CD14-positive monocyte (primary cell): ENCODE data around the gene CCDC12. TPM values are rescaled to one million over a fixed set of nuclear protein-coding genes. Genes with fewer than 3 reads are reported as not detected.

Source experiments
- DNase-seq, 3 donors: peaks; one replicate each; pipeline ENCODE4 v3.0.0-alpha.2; 2011 to 2022
- H2AFZ ChIP-seq: 2 replicates; pipeline ENCODE4 v1.6.0; 2012; ENCODE audit warnings: mild to moderate bottlenecking, low read depth, low read length, inconsistent platforms; ENCODE audit not compliant: insufficient read depth, poor library complexity, severe bottlenecking
- H3K27ac ChIP-seq, 2 donors: 1 replicate in 1 of 2; 2 replicates in 1 of 2; pipeline ENCODE4 v1.5.1; 2012 to 2013; ENCODE audit warnings: low read length in 2 of 2, control low read depth in 1 of 2, inconsistent platforms in 1 of 2, low read depth in 1 of 2, mild to moderate bottlenecking in 1 of 2
- H3K27me3 ChIP-seq, 2 donors: one replicate each; pipeline versions ENCODE4 v1.6.0 to v1.6.1; 2011 to 2013; ENCODE audit warnings: low read length in 2 of 2; ENCODE audit not compliant: control insufficient read depth in 2 of 2, insufficient read depth in 2 of 2
- H3K36me3 ChIP-seq, 2 donors: replicated peaks in 1 of 2; 1 replicate in 1 of 2; 2 replicates in 1 of 2; pipeline versions ENCODE4 v1.5.1 to v1.6.1; 2012 to 2013; ENCODE audit warnings: low read length in 2 of 2, control low read depth in 1 of 2, inconsistent platforms in 1 of 2, mild to moderate bottlenecking in 1 of 2; ENCODE audit not compliant: insufficient read depth in 2 of 2, control insufficient read depth in 1 of 2
- H3K4me1 ChIP-seq, 2 donors: 1 replicate in 1 of 2; 2 replicates in 1 of 2; pipeline versions ENCODE4 v1.5.1 to v1.6.1; 2012 to 2013; ENCODE audit warnings: low read length in 2 of 2, control low read depth in 1 of 2, inconsistent platforms in 1 of 2, mild to moderate bottlenecking in 1 of 2, moderate library complexity in 1 of 2; ENCODE audit not compliant: insufficient read depth in 2 of 2, control insufficient read depth in 1 of 2
- H3K4me2 ChIP-seq: replicated peaks from 2 replicates; pipeline ENCODE3; 2012; ENCODE audit warnings: low read length, moderate library complexity, mild to moderate bottlenecking; ENCODE audit not compliant: poor library complexity, severe bottlenecking; ENCODE audit errors: extremely low read depth
- H3K4me3 ChIP-seq, 3 experiments: fragments of 200-600 bp in 1 of 3; sonication (generic) in 1 of 3; replicated peaks in 1 of 3; 1 replicate in 2 of 3; 2 replicates in 1 of 3; pipeline ENCODE4 v1.5.1; 2011 to 2013; ENCODE audit warnings: low read length in 3 of 3, mild to moderate bottlenecking in 3 of 3, control low read depth in 2 of 3, low read depth in 2 of 3, inconsistent platforms in 1 of 3, moderate library complexity in 1 of 3
- H3K79me2 ChIP-seq: 2 replicates; pipeline ENCODE4 v1.6.0; 2012; ENCODE audit warnings: mild to moderate bottlenecking, control low read depth, inconsistent platforms, low read length, moderate library complexity; ENCODE audit not compliant: insufficient read depth
- H3K9ac ChIP-seq: 2 replicates; pipeline ENCODE4 v1.6.0; 2017; ENCODE audit warnings: low read length, mild to moderate bottlenecking; ENCODE audit not compliant: insufficient read depth, poor library complexity, severe bottlenecking
- H3K9me3 ChIP-seq, 2 donors: replicated peaks in 1 of 2; 1 replicate in 1 of 2; 2 replicates in 1 of 2; pipeline versions ENCODE4 v1.5.1 to v1.6.1; 2012 to 2013; ENCODE audit warnings: low read length in 2 of 2, control low read depth in 1 of 2; ENCODE audit not compliant: control insufficient read depth in 1 of 2, insufficient read depth in 1 of 2
- H4K20me1 ChIP-seq: 2 replicates; pipeline ENCODE4 v1.6.0; 2012; ENCODE audit warnings: mild to moderate bottlenecking, low read length, control low read depth, moderate library complexity; ENCODE audit not compliant: insufficient read depth
- H3K27ac Mint-ChIP-seq, 7 donors: one replicate each; pipeline ENCODE4 v1.8.0; 2020; ENCODE audit warnings: mild to moderate bottlenecking in 7 of 7, mixed read lengths in 7 of 7, moderate library complexity in 6 of 7, inconsistent platforms in 2 of 7
- H3K27me3 Mint-ChIP-seq, 3 donors: one replicate each; pipeline ENCODE4 v1.8.0; 2021 to 2022; ENCODE audit warnings: low read depth in 3 of 3, mild to moderate bottlenecking in 3 of 3, mixed read lengths in 3 of 3, moderate library complexity in 3 of 3, inconsistent platforms in 1 of 3
- H3K36me3 Mint-ChIP-seq, 2 donors: one replicate each; pipeline ENCODE4 v1.8.0; 2020; ENCODE audit warnings: mixed read lengths in 2 of 2, inconsistent platforms in 1 of 2, mild to moderate bottlenecking in 1 of 2
- H3K4me1 Mint-ChIP-seq: one replicate; pipeline ENCODE4 v1.8.0; 2020; ENCODE audit warnings: mild to moderate bottlenecking, mixed read lengths
- H3K4me3 Mint-ChIP-seq, 2 donors: one replicate each; pipeline ENCODE4 v1.8.0; 2020; ENCODE audit warnings: mild to moderate bottlenecking in 2 of 2, mixed read lengths in 2 of 2, moderate library complexity in 1 of 2
- H3K9me3 Mint-ChIP-seq, 7 donors: one replicate each; pipeline ENCODE4 v1.8.0; 2020 to 2022; ENCODE audit warnings: mixed read lengths in 7 of 7, mild to moderate bottlenecking in 6 of 7, moderate library complexity in 6 of 7, inconsistent platforms in 2 of 7
- WGBS: methylation state at CpG from one replicate; pipeline ENCODE4 v1.1.5; 2013; ENCODE audit warnings: missing lambda C conversion rate; ENCODE audit not compliant: insufficient coverage; 5-methylcytosine and 5-hydroxymethylcytosine counted together
- intact Hi-C, 2 donors: fragments of 100-400 bp; cut with micrococcal nuclease; formaldehyde crosslinking; loops; one replicate each; pipeline versions ENCODE4 v1.15.0 to v1.15.1; 2023
- polyA plus RNA-seq, 3 donors: library from polyadenylated mRNA; depleted of rRNA in 1 of 3; unstranded in 2 of 3; stranded (reverse) in 1 of 3; fragments of 300-500 nt in 2 of 3; fragments of >200 nt in 1 of 3; fragmentation: Illumina TruSeq in 2 of 3; gene quantifications; 1 replicate in 2 of 3; 2 replicates in 1 of 3; pipeline ENCODE4 v1.2.3, GENCODE V29; 2012 to 2021
- TF ChIP-seq, protein P1 (sequence below): fragments of 200-600 bp; IDR thresholded peaks from one replicate; pipeline ENCODE4 v1.8.0; 2022; ENCODE audit warnings: antibody characterized with exemption, mild to moderate bottlenecking

CCDC12 gene
- polyA plus RNA-seq, 3 donors = 50.1 to 70.7 (median 55.8) TPM

DNA sequence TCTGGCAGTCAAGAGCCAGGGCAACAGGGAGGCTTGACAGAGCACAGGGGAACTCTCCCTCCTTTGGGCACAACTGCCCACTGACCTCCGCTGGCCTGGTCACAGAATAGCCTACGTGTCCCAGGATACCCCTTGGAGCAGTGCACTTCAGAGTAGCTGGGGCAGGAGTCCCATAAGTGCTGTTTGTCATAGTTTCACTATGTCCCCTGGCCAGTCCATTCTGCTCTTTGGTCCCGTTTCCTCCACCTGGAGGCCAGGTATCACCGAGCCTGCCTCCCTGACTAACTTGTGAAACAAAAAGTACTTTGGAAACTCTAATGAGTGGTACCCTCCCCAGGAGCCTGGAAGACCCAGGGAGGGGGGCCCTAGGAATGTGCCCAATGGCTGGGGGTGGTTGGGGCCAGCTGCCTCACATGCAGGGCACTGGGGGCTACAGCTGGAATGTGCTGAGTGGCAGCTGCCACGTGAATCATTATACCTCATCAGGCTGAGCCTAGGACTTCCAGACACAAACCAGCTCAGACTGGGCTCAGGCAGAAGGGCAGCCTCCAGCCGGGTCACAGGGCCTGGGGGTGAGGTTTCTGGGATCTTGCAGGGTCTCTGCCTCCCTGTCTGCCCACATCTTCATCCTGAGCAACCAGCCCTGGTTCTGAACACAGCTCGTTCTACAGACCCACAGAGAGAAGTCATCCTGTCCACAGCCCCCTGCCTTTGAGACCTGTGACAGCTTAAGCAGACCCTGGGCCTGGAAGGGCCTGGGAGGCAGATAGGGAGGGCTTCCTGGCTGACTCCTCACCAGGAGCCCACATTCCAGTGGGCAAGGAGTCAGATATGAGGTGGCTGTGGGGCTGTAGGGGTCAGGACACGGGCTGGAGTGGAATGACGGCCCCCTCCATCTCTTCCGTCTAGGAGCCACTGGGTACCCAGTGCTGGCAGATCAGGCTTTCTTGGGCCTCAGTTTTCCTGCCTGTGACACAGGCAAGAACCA, 99.9 kb downstream of the CCDC12 start:
- H3K4me3 Mint-ChIP-seq = no peak overlapping the region
- peaks cover 0 to 4% (median under 1%) of the 10 kb centered on the region in 7 donors for H3K9me3 Mint-ChIP-seq
- no peak for DNase-seq
- Histone ChIP-seq H3K4me1 (peaks cover 0 to 3% of the 10 kb centered on the region in 2 donors), H3K4me2 (no peak overlapping the region), H3K27me3 (peaks cover 12 to 27% of the 10 kb centered on the region in 2 donors), H3K79me2 (no peaks in the 10 kb centered on the region), H3K9ac (no peak overlapping the region), H3K27ac (no peak overlapping the region), H3K36me3 (no peaks in the 10 kb centered on the region), H3K4me3 (no peak overlapping the region), H3K9me3 (no peaks in the 10 kb centered on the region), H2AFZ (no peak overlapping the region), H4K20me1 (no peaks in the 10 kb centered on the region)
- H3K27ac Mint-ChIP-seq = no peak overlapping the region
- peaks cover 23 to 54% (median 40%) of the 10 kb centered on the region in 3 donors for H3K27me3 Mint-ChIP-seq
- TF ChIP-seq, protein P1, sequence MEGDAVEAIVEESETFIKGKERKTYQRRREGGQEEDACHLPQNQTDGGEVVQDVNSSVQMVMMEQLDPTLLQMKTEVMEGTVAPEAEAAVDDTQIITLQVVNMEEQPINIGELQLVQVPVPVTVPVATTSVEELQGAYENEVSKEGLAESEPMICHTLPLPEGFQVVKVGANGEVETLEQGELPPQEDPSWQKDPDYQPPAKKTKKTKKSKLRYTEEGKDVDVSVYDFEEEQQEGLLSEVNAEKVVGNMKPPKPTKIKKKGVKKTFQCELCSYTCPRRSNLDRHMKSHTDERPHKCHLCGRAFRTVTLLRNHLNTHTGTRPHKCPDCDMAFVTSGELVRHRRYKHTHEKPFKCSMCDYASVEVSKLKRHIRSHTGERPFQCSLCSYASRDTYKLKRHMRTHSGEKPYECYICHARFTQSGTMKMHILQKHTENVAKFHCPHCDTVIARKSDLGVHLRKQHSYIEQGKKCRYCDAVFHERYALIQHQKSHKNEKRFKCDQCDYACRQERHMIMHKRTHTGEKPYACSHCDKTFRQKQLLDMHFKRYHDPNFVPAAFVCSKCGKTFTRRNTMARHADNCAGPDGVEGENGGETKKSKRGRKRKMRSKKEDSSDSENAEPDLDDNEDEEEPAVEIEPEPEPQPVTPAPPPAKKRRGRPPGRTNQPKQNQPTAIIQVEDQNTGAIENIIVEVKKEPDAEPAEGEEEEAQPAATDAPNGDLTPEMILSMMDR = no peak
- WGBS = 98% methylated on average over 6 of the region's 10 CpGs
- peaks cover 0 to 4% of the 10 kb centered on the region in 2 donors for H3K36me3 Mint-ChIP-seq
- intact Hi-C loops = no loop called here
- peaks cover 12% of the 10 kb centered on the region for H3K4me1 Mint-ChIP-seq

DNA sequence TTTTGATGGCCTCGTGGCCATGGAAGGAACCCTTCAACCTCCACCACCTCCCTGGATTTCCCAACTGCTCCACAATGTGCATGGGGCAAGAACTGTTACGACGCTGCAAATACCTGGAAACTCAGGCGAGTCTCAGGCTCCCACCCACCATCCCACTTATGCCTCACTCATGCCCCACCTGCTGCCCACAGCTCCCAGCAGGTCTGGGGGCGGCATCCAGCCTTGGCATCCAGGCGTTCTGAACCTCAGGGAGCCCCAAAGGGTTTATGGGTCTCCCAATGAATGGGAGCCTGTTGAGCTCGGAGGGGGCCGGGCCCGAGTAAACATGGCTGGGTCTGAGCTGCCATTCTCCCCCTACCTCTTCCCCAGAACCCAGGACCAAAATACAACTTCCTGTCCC, 101.0 kb downstream of the CCDC12 start:
- TF ChIP-seq, protein P1 = no peak
- Histone ChIP-seq H3K9ac (no peak overlapping the region), H3K27ac (no peak overlapping the region), H3K27me3 (peaks cover 4 to 17% of the 10 kb centered on the region in 2 donors), H3K4me3 (no peak overlapping the region), H2AFZ (no peak overlapping the region), H3K36me3 (no peaks in the 10 kb centered on the region), H3K4me1 (no peaks in the 10 kb centered on the region), H3K4me2 (no peak overlapping the region), H3K9me3 (no peaks in the 10 kb centered on the region), H4K20me1 (no peaks in the 10 kb centered on the region), H3K79me2 (no peaks in the 10 kb centered on the region)
- H3K4me3 Mint-ChIP-seq = no peak overlapping the region
- intact Hi-C loops = no loop called here
- peaks cover 14 to 47% (median 30%) of the 10 kb centered on the region in 3 donors for H3K27me3 Mint-ChIP-seq
- H3K9me3 Mint-ChIP-seq = peaks cover 0 to 2% (median 0%) of the 10 kb centered on the region in 7 donors
- 90% methylated on average over 8 of the region's 9 CpGs for WGBS
- DNase-seq = no peak
- H3K36me3 Mint-ChIP-seq = peaks cover 0 to 2% of the 10 kb centered on the region in 2 donors
- peaks cover 12% of the 10 kb centered on the region for H3K4me1 Mint-ChIP-seq
- H3K27ac Mint-ChIP-seq = no peak overlapping the region
